ENCODE data around the gene CEACAM16. TPM values are rescaled to one million over a fixed set of nuclear protein-coding genes. Genes with fewer than 3 reads are reported as not detected.
A peak's percentile ranks its signal among the peaks of the same experiment; 100 is the strongest.
"Not testable (repeated sequence)": the region's sequence is repeated elsewhere in the genome, so short reads cannot be mapped to it uniquely, and the experiment has no call there.

Gene CEACAM16
- total RNA-seq, 1 donor from 2014 or later = not detected

DNA sequence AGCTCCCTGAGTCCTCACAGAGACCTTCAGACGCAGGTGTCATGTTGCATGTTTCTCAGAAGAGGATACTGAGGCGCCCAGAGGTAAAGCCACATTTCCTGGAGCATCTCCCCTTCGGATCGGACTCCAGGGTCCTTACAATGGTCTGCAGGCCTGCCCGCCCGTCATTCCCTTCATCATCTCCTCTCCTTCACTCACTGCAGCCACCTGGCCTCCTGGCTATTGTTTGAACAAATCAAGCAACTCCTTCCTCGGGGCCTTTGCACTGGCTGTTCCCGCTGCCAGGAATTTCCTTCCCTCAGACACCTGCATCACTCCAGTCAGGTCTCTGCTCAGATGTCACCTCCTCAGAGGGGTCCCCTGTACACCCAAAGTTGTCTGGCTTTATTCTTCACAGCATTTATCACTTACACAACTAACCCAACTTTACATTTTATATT is 20.3 kb downstream of the CEACAM16 start:
- Mint-ChIP-seq H3K4me1 (ENCODE audit: low read depth) (peaks cover 8% of the 10 kb centered on the region), H3K27me3 (no peaks in the 10 kb centered on the region), H3K9me3 (ENCODE audit: low read depth) (no peaks in the 10 kb centered on the region), H3K36me3 (ENCODE audit: insufficient read depth) (no peaks in the 10 kb centered on the region), H3K4me3 (ENCODE audit: low read depth) (no peak overlapping the region), H3K27ac (no peak overlapping the region)
- DNase-seq (ENCODE audit: low spot score, unreplicated experiment) = no peak
- TF ChIP-seq, protein P1, sequence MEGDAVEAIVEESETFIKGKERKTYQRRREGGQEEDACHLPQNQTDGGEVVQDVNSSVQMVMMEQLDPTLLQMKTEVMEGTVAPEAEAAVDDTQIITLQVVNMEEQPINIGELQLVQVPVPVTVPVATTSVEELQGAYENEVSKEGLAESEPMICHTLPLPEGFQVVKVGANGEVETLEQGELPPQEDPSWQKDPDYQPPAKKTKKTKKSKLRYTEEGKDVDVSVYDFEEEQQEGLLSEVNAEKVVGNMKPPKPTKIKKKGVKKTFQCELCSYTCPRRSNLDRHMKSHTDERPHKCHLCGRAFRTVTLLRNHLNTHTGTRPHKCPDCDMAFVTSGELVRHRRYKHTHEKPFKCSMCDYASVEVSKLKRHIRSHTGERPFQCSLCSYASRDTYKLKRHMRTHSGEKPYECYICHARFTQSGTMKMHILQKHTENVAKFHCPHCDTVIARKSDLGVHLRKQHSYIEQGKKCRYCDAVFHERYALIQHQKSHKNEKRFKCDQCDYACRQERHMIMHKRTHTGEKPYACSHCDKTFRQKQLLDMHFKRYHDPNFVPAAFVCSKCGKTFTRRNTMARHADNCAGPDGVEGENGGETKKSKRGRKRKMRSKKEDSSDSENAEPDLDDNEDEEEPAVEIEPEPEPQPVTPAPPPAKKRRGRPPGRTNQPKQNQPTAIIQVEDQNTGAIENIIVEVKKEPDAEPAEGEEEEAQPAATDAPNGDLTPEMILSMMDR (IDR thresholded peaks at IDR 0.05; ENCODE audit: unreplicated experiment) = no peak

DNA sequence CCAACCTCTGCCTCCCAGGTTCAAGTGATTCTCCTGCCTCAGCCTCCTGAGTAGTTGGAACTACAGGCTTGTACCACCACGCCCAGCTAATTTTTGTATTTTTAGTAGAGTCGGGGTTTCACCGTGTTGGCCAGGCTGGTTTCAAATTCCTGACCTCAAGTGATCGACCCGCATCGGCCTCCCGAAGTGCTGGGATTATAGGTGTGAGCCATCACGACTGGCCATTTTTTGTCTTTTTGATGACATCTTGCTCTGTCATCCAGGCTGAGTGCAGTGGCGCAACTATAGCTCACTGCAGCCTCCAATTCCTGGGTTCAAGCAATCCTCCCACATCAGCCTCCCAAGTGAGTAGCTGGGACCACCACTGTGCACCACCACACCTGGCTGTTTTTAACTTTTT is 21.4 kb downstream of the CEACAM16 start:
- not testable (repeated sequence) for H3K27me3 Mint-ChIP-seq; H3K9me3 Mint-ChIP-seq (ENCODE audit: low read depth); H3K4me1 Mint-ChIP-seq (ENCODE audit: low read depth); H3K27ac Mint-ChIP-seq; DNase-seq (ENCODE audit: low spot score, unreplicated experiment); H3K36me3 Mint-ChIP-seq (ENCODE audit: insufficient read depth); H3K4me3 Mint-ChIP-seq (ENCODE audit: low read depth)

DNA sequence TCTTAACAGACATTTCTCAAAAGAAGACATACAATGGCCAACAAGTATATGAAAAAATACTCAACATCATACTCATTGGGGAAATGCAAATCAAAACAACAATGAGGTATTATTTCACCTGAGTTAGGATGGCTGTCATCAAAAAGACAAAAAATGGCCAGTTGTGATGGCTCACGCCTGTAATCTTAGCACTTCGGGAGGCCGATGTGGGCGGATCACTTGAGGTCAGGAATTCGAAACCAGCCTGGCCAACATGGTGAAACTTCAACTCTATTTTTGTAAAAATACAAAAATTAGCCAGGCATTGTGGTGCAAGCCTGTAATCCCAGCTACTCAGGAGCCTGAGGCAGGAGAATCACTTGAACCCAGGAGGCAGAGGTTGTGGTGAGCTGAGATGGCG is 22.0 kb downstream of the CEACAM16 start:
- H3K36me3 Mint-ChIP-seq (ENCODE audit: insufficient read depth) = no peaks in the 10 kb centered on the region
- H3K9me3 Mint-ChIP-seq (ENCODE audit: low read depth) = no peaks in the 10 kb centered on the region
- H3K4me3 Mint-ChIP-seq (ENCODE audit: low read depth) = no peak overlapping the region
- TF ChIP-seq, protein P1 (IDR thresholded peaks at IDR 0.05; ENCODE audit: unreplicated experiment) = no peak
- no peak for DNase-seq (ENCODE audit: low spot score, unreplicated experiment)
- no peak overlapping the region for H3K27ac Mint-ChIP-seq
- H3K27me3 Mint-ChIP-seq = no peaks in the 10 kb centered on the region
- peaks cover 9% of the 10 kb centered on the region for H3K4me1 Mint-ChIP-seq (ENCODE audit: low read depth)

DNA sequence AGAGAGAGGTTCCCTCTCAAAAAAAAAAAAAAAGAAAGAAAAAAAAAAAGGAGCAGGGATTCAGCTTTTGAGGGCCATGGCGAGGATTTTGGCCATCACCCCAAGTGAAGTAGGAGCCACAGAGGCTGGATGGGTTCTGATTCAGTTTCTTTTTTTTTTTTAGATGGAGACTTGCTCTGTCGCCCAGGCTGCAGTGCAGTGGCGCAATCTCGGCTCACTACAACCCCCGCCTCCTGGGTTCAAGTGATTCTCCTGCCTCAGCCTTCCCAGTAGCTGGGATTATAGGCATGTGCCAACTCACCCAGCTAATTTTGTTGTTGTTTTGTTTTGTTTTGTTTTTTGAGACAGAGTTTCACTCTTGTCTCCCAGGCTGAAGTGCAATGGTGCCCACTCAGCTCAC is 22.4 kb downstream of the CEACAM16 start:
- H3K4me1 Mint-ChIP-seq (ENCODE audit: low read depth); H3K27me3 Mint-ChIP-seq; H3K4me3 Mint-ChIP-seq (ENCODE audit: low read depth); DNase-seq (ENCODE audit: low spot score, unreplicated experiment); H3K36me3 Mint-ChIP-seq (ENCODE audit: insufficient read depth); H3K9me3 Mint-ChIP-seq (ENCODE audit: low read depth); H3K27ac Mint-ChIP-seq: not testable (repeated sequence)

DNA sequence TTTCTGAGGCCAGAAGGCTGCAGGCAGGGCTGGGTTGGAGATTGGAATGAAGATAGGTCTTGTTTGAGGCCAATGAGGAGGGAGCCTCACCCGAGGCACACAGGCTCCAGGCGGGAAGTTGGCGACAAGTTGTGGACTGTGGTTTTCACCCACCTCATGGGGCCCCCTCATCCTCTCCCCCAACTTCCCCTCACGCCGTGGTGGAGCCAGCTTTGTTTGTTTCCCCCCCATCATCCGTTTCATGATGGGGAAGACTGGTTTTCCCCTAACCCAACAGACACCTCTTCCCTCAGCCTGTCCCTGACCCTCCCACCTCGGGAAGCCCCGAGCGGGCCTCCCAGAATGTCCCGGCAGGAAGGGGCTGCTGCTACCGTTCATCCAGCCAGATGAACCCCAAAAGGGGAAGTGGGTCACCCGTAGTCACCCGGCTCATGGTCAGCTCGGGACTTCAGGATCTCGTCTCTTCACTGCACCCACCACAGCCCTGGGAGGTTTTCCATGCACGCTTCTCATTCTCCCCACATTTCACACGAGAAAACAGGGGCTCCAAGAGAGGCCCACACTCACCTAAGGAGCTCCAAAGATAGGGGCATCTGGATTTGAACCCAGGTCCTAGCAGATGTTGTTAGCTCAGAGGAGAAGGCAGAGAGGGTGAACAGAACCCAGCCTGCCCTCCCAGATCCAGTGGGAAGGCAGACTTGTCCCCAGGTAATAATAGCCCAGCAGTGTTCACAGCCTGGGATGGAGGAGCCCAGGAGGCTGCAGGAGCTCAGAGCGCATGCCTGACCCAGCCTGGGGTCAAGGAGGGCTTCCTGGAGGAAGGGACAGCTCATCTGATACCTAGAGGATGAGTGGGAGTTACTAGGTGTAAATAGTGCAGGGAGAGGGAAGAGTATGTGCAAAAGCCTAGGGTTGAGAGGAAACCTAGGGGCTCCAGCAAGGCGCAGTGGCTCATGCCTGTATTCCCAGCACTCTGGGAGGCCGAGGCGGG is 23.5 kb downstream of the CEACAM16 start:
- Mint-ChIP-seq H3K4me3 (ENCODE audit: low read depth) (no peak overlapping the region), H3K4me1 (ENCODE audit: low read depth) (peaks cover 9% of the 10 kb centered on the region), H3K9me3 (ENCODE audit: low read depth) (no peaks in the 10 kb centered on the region), H3K36me3 (ENCODE audit: insufficient read depth) (no peaks in the 10 kb centered on the region), H3K27me3 (no peaks in the 10 kb centered on the region), H3K27ac (peak overlapping the region; percentile 45)
- TF ChIP-seq, protein P1 (IDR thresholded peaks at IDR 0.05; ENCODE audit: unreplicated experiment) = no peak
- no peak for DNase-seq (ENCODE audit: low spot score, unreplicated experiment)

DNA sequence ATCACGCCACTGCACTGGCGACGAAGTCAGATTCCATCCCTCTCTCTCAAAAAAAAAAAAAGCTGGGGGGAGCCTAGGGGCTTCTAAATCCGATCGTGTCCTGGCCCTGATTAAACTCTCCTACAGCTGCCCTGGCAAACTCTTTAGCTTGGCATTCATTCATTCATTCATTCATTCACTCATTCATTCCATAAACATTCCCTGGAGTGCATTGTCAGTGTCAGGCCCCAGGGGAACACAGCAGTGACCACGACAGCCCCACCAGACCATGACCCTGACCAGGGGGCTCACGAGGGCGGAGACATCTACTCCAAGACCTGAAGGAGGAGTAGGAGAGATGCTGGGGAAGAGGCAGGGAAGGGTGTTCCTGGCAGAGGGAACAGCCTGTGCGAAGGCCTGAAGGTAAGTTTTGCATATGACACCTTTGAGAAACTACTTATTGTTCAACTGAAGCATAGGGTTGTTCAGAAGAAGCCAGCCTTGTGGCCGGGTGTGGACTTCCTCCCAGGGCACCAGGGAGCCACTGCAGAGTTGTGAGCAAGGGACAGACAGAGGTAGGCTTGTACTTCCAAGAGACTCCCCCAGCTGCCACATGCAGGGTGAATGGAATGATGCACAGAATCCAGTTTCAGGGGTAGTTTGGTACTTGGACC is 24.5 kb downstream of the CEACAM16 start:
- Mint-ChIP-seq H3K4me3 (ENCODE audit: low read depth) (no peak overlapping the region), H3K27ac (no peak overlapping the region), H3K9me3 (ENCODE audit: low read depth) (no peaks in the 10 kb centered on the region), H3K4me1 (ENCODE audit: low read depth) (peaks cover 5% of the 10 kb centered on the region), H3K27me3 (no peaks in the 10 kb centered on the region), H3K36me3 (ENCODE audit: insufficient read depth) (no peaks in the 10 kb centered on the region)
- TF ChIP-seq, protein P1 (IDR thresholded peaks at IDR 0.05; ENCODE audit: unreplicated experiment) = no peak
- DNase-seq (ENCODE audit: low spot score, unreplicated experiment) = no peak
